ENCODE measurements around the gene PYY. TPM values are rescaled to one million over a fixed set of nuclear protein-coding genes. Genes with fewer than 3 reads are reported as not detected.
A peak's percentile ranks its signal among the peaks of the same experiment; 100 is the strongest.

Gene PYY
- polyA plus RNA-seq, 1 donor from 2014 or later, result not detected

DNA sequence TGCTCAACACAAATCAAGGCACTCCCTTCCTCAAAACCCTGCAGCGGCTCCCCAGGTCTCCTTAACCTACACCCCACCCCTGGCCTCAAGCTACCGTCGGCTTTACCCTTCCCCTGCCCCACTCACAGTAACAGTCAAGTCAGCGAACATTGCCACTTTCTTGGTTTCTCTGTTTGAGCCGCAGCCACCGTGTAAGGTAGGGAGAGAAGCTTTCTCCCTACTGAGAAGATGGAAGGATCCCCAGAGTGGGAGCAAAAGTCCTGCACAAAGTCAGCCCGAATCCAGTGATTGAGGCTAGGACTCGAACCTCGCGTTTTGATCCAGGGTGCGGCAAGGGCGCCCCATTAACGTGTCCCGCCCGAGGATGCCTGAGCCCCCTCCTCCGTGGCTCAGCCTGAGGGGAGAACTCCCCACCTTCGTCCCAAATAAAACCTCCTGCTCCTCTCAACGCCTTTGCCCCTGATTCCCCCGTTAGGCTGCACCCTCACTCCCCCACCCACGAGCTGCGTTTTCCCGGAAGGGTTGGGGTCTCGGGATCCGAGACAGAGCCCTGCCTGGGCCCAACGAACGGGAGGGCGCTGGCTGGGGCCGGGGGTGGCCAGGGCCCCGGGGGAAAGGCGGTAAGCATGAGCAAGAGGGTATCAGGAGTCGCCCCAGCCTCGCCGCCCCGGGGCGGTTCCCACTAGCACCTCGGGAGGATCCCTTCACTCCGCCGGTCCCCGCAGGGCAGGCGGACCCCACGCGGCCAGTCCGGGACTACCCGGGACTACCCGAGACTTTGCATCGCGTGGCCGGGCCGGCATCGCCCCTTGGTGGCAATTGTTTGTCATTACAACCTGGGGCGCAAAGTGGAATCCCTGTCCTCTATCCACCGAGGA lies 40.8 kb upstream of the PYY start:
- Histone ChIP-seq H3K79me2 (replicated peaks; ENCODE audit: insufficient read depth, low read length) (no peaks in the 10 kb centered on the region), H3F3A (ENCODE audit: insufficient read depth, low read length, poor library complexity, severe bottlenecking) (no peaks in the 10 kb centered on the region), H3K9ac (ENCODE audit: low read length) (no peak overlapping the region), H4K20me1 (ENCODE audit: insufficient read depth) (no peaks in the 10 kb centered on the region), H3K9me2 (ENCODE audit: insufficient read depth, low read length) (no peaks in the 10 kb centered on the region), H3K4me3 (ENCODE audit: low read length) (peak overlapping the region; percentile 50), H3K27me3 (ENCODE audit: insufficient read depth, low read depth, low read length) (peaks cover 12% of the 10 kb centered on the region), H3K9me3 (ENCODE audit: low read length) (no peaks in the 10 kb centered on the region), H3K4me2 (ENCODE audit: low read length) (no peak overlapping the region), H2AFZ (ENCODE audit: low read depth, low read length) (no peak overlapping the region), H3K36me3 (ENCODE audit: insufficient read depth, low read length) (no peaks in the 10 kb centered on the region), H3K27ac (ENCODE audit: low read length) (no peak overlapping the region)
- TF ChIP-seq MXI1 (conservative IDR thresholded peaks at IDR 0.05; ENCODE audit: poor library complexity, severe bottlenecking) (peak; percentile 29), EZH2 (IDR thresholded peaks at IDR 0.05; ENCODE audit: borderline replicate concordance, insufficient read depth, low read length, poor library complexity, severe bottlenecking) (no peak), TAF1 (IDR thresholded peaks at IDR 0.05; ENCODE audit: low read depth) (no peak), SMC3 (conservative IDR thresholded peaks at IDR 0.05; ENCODE audit: poor library complexity) (peak; percentile 82), RAD21 (conservative IDR thresholded peaks at IDR 0.05) (peak; percentile 84), POLR2AphosphoS5 (IDR thresholded peaks at IDR 0.05) (no peak), EP300 (conservative IDR thresholded peaks at IDR 0.05; ENCODE audit: poor library complexity, severe bottlenecking) (no peak)
- TF ChIP-seq, protein P1, sequence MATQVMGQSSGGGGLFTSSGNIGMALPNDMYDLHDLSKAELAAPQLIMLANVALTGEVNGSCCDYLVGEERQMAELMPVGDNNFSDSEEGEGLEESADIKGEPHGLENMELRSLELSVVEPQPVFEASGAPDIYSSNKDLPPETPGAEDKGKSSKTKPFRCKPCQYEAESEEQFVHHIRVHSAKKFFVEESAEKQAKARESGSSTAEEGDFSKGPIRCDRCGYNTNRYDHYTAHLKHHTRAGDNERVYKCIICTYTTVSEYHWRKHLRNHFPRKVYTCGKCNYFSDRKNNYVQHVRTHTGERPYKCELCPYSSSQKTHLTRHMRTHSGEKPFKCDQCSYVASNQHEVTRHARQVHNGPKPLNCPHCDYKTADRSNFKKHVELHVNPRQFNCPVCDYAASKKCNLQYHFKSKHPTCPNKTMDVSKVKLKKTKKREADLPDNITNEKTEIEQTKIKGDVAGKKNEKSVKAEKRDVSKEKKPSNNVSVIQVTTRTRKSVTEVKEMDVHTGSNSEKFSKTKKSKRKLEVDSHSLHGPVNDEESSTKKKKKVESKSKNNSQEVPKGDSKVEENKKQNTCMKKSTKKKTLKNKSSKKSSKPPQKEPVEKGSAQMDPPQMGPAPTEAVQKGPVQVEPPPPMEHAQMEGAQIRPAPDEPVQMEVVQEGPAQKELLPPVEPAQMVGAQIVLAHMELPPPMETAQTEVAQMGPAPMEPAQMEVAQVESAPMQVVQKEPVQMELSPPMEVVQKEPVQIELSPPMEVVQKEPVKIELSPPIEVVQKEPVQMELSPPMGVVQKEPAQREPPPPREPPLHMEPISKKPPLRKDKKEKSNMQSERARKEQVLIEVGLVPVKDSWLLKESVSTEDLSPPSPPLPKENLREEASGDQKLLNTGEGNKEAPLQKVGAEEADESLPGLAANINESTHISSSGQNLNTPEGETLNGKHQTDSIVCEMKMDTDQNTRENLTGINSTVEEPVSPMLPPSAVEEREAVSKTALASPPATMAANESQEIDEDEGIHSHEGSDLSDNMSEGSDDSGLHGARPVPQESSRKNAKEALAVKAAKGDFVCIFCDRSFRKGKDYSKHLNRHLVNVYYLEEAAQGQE (IDR thresholded peaks at IDR 0.05; ENCODE audit: borderline replicate concordance), result no peak
- TF ChIP-seq, protein P2, sequence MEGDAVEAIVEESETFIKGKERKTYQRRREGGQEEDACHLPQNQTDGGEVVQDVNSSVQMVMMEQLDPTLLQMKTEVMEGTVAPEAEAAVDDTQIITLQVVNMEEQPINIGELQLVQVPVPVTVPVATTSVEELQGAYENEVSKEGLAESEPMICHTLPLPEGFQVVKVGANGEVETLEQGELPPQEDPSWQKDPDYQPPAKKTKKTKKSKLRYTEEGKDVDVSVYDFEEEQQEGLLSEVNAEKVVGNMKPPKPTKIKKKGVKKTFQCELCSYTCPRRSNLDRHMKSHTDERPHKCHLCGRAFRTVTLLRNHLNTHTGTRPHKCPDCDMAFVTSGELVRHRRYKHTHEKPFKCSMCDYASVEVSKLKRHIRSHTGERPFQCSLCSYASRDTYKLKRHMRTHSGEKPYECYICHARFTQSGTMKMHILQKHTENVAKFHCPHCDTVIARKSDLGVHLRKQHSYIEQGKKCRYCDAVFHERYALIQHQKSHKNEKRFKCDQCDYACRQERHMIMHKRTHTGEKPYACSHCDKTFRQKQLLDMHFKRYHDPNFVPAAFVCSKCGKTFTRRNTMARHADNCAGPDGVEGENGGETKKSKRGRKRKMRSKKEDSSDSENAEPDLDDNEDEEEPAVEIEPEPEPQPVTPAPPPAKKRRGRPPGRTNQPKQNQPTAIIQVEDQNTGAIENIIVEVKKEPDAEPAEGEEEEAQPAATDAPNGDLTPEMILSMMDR (IDR thresholded peaks at IDR 0.05; ENCODE audit: poor library complexity, severe bottlenecking), result peak; percentile 81

DNA sequence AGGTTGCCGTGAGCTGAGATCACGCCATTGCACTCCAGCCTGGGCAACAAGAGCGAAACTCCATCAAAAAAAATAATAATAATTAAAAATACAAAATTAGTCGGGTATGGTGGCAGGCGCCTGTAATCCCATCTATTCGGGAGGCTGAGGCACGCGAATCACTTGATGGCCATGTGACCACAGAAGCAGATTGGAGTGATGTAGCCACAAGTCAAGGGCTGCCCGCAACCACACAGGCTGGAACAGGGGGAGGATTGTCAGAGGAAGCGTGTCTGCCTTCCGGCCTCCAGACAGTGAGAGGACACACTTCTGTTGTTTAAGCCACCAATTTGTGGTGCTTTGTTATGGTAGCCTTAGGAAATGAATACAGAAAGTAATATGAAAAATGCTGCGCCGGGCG lies 38.9 kb upstream of the PYY start:
- Histone ChIP-seq H3K9me2 (ENCODE audit: insufficient read depth, low read length) (no peaks in the 10 kb centered on the region), H4K20me1 (ENCODE audit: insufficient read depth) (no peaks in the 10 kb centered on the region), H3K4me2 (ENCODE audit: low read length) (no peak overlapping the region), H3F3A (ENCODE audit: insufficient read depth, low read length, poor library complexity, severe bottlenecking) (no peaks in the 10 kb centered on the region), H3K4me3 (ENCODE audit: low read length) (no peak overlapping the region), H3K9ac (ENCODE audit: low read length) (no peak overlapping the region), H3K27me3 (ENCODE audit: insufficient read depth, low read depth, low read length) (peaks cover 12% of the 10 kb centered on the region), H2AFZ (ENCODE audit: low read depth, low read length) (no peak overlapping the region), H3K79me2 (replicated peaks; ENCODE audit: insufficient read depth, low read length) (no peaks in the 10 kb centered on the region), H3K36me3 (ENCODE audit: insufficient read depth, low read length) (no peaks in the 10 kb centered on the region), H3K9me3 (ENCODE audit: low read length) (no peaks in the 10 kb centered on the region), H3K27ac (ENCODE audit: low read length) (no peak overlapping the region)
- TF ChIP-seq POLR2AphosphoS5 (IDR thresholded peaks at IDR 0.05), result no peak
- no peak for TF ChIP-seq RAD21 (conservative IDR thresholded peaks at IDR 0.05)
- no peak for TF ChIP-seq TAF1 (IDR thresholded peaks at IDR 0.05; ENCODE audit: low read depth)
- TF ChIP-seq, protein P1 (IDR thresholded peaks at IDR 0.05; ENCODE audit: borderline replicate concordance), result no peak
- TF ChIP-seq EP300 (conservative IDR thresholded peaks at IDR 0.05; ENCODE audit: poor library complexity, severe bottlenecking), result no peak
- TF ChIP-seq SMC3 (conservative IDR thresholded peaks at IDR 0.05; ENCODE audit: poor library complexity), result no peak
- TF ChIP-seq MXI1 (conservative IDR thresholded peaks at IDR 0.05; ENCODE audit: poor library complexity, severe bottlenecking), result no peak
- TF ChIP-seq, protein P2 (IDR thresholded peaks at IDR 0.05; ENCODE audit: poor library complexity, severe bottlenecking), result no peak
- no peak for TF ChIP-seq EZH2 (IDR thresholded peaks at IDR 0.05; ENCODE audit: borderline replicate concordance, insufficient read depth, low read length, poor library complexity, severe bottlenecking)

All from neural cell (in vitro differentiated cells).